ENCODE results near the gene RHBG.

DNA sequence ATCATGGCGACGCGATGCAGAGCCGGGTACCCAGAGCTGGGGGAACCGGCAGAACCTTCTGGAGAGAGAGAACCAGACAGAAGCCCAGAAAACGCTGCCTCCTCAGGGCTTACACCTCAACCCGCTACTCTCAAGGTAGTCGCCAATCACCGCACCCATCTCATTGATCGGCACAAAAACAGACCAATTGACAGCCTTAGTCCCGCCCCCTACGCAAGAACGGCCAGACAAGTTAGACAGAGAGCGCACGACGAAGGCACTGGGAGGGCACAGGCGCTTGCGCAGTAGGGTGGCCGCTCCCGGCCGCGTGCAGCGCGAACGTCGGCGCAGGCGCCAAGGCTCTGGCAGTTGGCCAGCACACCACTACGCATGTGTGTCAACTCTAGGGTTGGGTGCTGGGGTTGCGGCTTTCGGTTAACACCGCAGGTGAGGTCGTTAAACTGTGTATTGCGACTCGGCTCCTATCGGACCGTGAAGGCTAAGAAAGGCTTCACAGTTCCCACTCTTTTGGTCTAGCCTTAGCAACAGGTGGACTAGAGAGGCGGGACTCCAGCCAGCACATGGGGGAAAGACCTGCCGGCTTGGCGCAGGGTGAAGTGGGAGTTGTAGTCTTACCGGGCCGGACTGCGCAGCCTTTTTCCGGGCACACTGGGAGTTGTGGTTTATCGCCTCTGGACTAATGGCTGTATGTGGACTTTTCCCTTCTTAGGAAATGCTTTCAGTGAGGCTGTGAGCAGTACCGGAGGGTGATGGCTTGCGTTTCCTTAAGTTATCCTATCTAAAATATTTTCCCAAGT, 30.6 kb upstream of the RHBG start, which contains the start of the genes CCT3 and TSACC:
- TF ChIP-seq, protein P1, sequence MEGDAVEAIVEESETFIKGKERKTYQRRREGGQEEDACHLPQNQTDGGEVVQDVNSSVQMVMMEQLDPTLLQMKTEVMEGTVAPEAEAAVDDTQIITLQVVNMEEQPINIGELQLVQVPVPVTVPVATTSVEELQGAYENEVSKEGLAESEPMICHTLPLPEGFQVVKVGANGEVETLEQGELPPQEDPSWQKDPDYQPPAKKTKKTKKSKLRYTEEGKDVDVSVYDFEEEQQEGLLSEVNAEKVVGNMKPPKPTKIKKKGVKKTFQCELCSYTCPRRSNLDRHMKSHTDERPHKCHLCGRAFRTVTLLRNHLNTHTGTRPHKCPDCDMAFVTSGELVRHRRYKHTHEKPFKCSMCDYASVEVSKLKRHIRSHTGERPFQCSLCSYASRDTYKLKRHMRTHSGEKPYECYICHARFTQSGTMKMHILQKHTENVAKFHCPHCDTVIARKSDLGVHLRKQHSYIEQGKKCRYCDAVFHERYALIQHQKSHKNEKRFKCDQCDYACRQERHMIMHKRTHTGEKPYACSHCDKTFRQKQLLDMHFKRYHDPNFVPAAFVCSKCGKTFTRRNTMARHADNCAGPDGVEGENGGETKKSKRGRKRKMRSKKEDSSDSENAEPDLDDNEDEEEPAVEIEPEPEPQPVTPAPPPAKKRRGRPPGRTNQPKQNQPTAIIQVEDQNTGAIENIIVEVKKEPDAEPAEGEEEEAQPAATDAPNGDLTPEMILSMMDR (IDR thresholded peaks at IDR 0.05; ENCODE audit: extremely low read depth in 1 of 2, insufficient read depth in 1 of 2, low read depth in 1 of 2, low read length in 2 of 2): no peak
- TF ChIP-seq, protein P2, sequence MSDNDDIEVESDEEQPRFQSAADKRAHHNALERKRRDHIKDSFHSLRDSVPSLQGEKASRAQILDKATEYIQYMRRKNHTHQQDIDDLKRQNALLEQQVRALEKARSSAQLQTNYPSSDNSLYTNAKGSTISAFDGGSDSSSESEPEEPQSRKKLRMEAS (IDR thresholded peaks at IDR 0.05; ENCODE audit: insufficient read depth, insufficient read length): peak; percentile 68
- TF ChIP-seq MYC (IDR thresholded peaks at IDR 0.05; ENCODE audit: low read depth, low read length) (peak; percentile 86), EZH2 (IDR thresholded peaks at IDR 0.05; ENCODE audit: borderline replicate concordance, low read depth, low read length, severe bottlenecking) (no peak), POLR2AphosphoS5 (IDR thresholded peaks at IDR 0.05; ENCODE audit: insufficient read depth, low read depth, low read length) (peak; percentile 92)

Data from endothelial cell of umbilical vein (primary cell).